Measurements from ENCODE around the gene DENND1A.

DNA sequence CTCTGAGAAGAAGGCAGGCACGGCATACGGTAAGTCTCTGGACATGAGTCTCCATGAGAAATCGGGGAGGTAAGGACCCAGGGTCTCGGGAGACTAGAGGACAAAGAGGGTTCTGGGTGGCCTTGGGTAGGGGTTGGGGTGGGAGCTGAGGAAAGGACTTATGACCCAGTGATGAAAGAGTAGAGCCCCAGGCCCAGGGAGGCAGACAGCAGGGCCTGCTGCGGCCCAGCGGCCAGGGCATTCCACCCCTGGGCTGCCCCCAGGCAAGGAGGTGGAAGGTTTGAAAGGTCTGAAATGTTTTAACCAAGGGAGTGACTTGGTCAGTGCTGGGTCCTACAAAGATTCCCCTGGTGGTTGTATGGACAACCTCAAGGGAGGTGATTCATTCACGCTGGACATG, 484.8 kb downstream of the DENND1A start:
- no peak for TF ChIP-seq ZNF274 (IDR thresholded peaks at IDR 0.05; ENCODE audit: low read depth, low read length)
- no peak for TF ChIP-seq YY1 (IDR thresholded peaks at IDR 0.05; ENCODE audit: insufficient read depth, insufficient read length)
- TF ChIP-seq SUZ12 (IDR thresholded peaks at IDR 0.05; ENCODE audit: extremely low read depth, insufficient read depth, insufficient read length): no peak

Data from NT2/D1 (cell line).